Measurements from ENCODE around the gene NGDN.

- TF ChIP-seq POLR2A (IDR thresholded peaks at IDR 0.05) (no peak), CTCF (IDR thresholded peaks at IDR 0.05) (no peak), POLR2AphosphoS5 (IDR thresholded peaks at IDR 0.05) (no peak)
Observed at GRCh38 chr14:23482823-23483148, 13.3 kb downstream of the NGDN start.
